Measurements from ENCODE around the gene NRL.

GRCh38 chr14:24078146-24078545, 36.6 kb downstream of the NRL start:
- TF ChIP-seq EZH2 (IDR thresholded peaks at IDR 0.05; ENCODE audit: insufficient read depth, poor library complexity, severe bottlenecking) (no peak), EZH2phosphoT487 (IDR thresholded peaks at IDR 0.05; ENCODE audit: insufficient read depth, low read depth) (no peak)
